ENCODE data around the gene CCSER1. TPM values are rescaled to one million over a fixed set of nuclear protein-coding genes. Genes with fewer than 3 reads are reported as not detected.

The CCSER1 gene
- total and polyA plus RNA-seq, 4 donors: 0.18 to 2.3 (median 1.2) TPM

DNA sequence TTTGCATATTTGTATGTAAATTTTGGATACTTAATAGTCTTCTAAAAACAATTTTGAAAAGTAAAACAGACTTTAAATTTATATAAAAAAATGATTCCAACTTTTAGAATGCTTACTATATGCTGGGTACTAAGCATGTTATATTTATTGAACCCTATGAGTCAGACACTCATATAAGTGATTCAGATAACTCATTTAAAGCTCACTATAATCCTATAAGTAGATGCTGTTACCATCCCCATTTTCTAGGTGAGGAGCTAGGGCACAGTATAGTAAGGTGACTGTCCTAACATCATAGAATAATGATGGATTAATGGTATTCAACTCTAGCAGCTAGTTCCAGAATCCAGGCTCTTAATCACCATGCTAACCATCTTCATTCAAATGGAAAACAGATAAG is 1299.5 kb downstream of the CCSER1 start:
- no peak overlapping the region for H3K4me3 ChIP-seq (ENCODE audit: low read depth in 1 of 3, low read length in 3 of 3)

DNA sequence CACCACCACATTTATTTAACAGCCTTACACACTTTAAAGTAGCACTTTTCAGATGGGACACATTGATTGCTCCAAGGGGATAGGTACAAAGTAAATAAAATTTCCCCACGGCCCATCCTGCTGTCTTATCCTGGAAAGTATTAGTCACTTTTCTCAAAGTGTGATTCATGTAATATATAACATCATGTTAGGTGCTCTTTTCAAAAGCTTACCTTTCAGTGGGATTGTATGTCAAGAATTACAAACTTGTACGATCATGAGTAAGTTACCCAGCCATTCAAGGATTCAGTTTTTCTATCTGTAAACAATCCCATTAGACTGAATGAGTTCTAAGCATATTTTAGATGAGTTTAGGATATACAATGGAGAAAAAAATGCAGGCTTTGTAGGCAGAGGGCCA is 1300.0 kb downstream of the CCSER1 start:
- H3K27ac ChIP-seq (ENCODE audit: low read depth in 1 of 2, low read length in 2 of 2): no peak overlapping the region
- TF ChIP-seq JUND (IDR thresholded peaks at IDR 0.05): no peak
- no peak for TF ChIP-seq TAF1 (conservative IDR thresholded peaks at IDR 0.05)
- TF ChIP-seq, protein P1, sequence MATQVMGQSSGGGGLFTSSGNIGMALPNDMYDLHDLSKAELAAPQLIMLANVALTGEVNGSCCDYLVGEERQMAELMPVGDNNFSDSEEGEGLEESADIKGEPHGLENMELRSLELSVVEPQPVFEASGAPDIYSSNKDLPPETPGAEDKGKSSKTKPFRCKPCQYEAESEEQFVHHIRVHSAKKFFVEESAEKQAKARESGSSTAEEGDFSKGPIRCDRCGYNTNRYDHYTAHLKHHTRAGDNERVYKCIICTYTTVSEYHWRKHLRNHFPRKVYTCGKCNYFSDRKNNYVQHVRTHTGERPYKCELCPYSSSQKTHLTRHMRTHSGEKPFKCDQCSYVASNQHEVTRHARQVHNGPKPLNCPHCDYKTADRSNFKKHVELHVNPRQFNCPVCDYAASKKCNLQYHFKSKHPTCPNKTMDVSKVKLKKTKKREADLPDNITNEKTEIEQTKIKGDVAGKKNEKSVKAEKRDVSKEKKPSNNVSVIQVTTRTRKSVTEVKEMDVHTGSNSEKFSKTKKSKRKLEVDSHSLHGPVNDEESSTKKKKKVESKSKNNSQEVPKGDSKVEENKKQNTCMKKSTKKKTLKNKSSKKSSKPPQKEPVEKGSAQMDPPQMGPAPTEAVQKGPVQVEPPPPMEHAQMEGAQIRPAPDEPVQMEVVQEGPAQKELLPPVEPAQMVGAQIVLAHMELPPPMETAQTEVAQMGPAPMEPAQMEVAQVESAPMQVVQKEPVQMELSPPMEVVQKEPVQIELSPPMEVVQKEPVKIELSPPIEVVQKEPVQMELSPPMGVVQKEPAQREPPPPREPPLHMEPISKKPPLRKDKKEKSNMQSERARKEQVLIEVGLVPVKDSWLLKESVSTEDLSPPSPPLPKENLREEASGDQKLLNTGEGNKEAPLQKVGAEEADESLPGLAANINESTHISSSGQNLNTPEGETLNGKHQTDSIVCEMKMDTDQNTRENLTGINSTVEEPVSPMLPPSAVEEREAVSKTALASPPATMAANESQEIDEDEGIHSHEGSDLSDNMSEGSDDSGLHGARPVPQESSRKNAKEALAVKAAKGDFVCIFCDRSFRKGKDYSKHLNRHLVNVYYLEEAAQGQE (IDR thresholded peaks at IDR 0.05): no peak
- TF ChIP-seq RAD21 (IDR thresholded peaks at IDR 0.05): no peak
- TF ChIP-seq NR2F2 (IDR thresholded peaks at IDR 0.05): no peak
- TF ChIP-seq, protein P2, sequence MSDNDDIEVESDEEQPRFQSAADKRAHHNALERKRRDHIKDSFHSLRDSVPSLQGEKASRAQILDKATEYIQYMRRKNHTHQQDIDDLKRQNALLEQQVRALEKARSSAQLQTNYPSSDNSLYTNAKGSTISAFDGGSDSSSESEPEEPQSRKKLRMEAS (IDR thresholded peaks at IDR 0.05): no peak
- TF ChIP-seq, protein P3, sequence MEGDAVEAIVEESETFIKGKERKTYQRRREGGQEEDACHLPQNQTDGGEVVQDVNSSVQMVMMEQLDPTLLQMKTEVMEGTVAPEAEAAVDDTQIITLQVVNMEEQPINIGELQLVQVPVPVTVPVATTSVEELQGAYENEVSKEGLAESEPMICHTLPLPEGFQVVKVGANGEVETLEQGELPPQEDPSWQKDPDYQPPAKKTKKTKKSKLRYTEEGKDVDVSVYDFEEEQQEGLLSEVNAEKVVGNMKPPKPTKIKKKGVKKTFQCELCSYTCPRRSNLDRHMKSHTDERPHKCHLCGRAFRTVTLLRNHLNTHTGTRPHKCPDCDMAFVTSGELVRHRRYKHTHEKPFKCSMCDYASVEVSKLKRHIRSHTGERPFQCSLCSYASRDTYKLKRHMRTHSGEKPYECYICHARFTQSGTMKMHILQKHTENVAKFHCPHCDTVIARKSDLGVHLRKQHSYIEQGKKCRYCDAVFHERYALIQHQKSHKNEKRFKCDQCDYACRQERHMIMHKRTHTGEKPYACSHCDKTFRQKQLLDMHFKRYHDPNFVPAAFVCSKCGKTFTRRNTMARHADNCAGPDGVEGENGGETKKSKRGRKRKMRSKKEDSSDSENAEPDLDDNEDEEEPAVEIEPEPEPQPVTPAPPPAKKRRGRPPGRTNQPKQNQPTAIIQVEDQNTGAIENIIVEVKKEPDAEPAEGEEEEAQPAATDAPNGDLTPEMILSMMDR (IDR thresholded peaks at IDR 0.05; ENCODE audit: low read depth, low read length, missing input control): no peak

More for the DNA sequence above, 1299.5 kb downstream of the CCSER1 start:
- Histone ChIP-seq H3K4me1 (ENCODE audit: control insufficient read depth in 4 of 4, insufficient read depth in 4 of 4, low read length in 3 of 4) (no peaks in the 10 kb centered on the region), H3K9ac (ENCODE audit: low read depth in 1 of 2, low read length in 2 of 2) (no peak overlapping the region), H3K36me3 (ENCODE audit: control insufficient read depth in 4 of 4, insufficient read depth in 3 of 4, low read depth in 1 of 4, low read length in 3 of 4) (no peaks in the 10 kb centered on the region), H3K9me3 (ENCODE audit: control insufficient read depth in 4 of 4, low read length in 3 of 4) (no peaks in the 10 kb centered on the region), H3K27me3 (ENCODE audit: control insufficient read depth in 4 of 4, insufficient read depth in 4 of 4, low read length in 3 of 4) (no peaks in the 10 kb centered on the region), H3K27ac (ENCODE audit: low read depth in 1 of 2, low read length in 2 of 2) (no peak overlapping the region)
- TF ChIP-seq, protein P4, sequence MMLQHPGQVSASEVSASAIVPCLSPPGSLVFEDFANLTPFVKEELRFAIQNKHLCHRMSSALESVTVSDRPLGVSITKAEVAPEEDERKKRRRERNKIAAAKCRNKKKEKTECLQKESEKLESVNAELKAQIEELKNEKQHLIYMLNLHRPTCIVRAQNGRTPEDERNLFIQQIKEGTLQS (IDR thresholded peaks at IDR 0.05): no peak
- no peak for TF ChIP-seq JUND (IDR thresholded peaks at IDR 0.05)
- no peak for TF ChIP-seq NR2F2 (IDR thresholded peaks at IDR 0.05)
- no peak for TF ChIP-seq FOXA2 (IDR thresholded peaks at IDR 0.05)
- TF ChIP-seq YY1 (IDR thresholded peaks at IDR 0.05): no peak
- no peak for TF ChIP-seq GABPA (IDR thresholded peaks at IDR 0.05 in 1 of 2, conservative IDR thresholded peaks at IDR 0.05 in 1 of 2)
- TF ChIP-seq HNF4A (conservative IDR thresholded peaks at IDR 0.05): no peak
- TF ChIP-seq, protein P3 (IDR thresholded peaks at IDR 0.05; ENCODE audit: low read depth, low read length, missing input control): no peak
- TF ChIP-seq FOXA1 (IDR thresholded peaks at IDR 0.05): no peak
- TF ChIP-seq, protein P2 (IDR thresholded peaks at IDR 0.05): no peak
- no peak for DNase-seq (ENCODE audit: low spot score)

More for the DNA sequence above, 1300.0 kb downstream of the CCSER1 start:
- H3K4me3 ChIP-seq (ENCODE audit: low read depth in 1 of 3, low read length in 3 of 3): no peak overlapping the region
- no peaks in the 10 kb centered on the region for H3K9me3 ChIP-seq (ENCODE audit: control insufficient read depth in 4 of 4, low read length in 3 of 4)
- H3K4me1 ChIP-seq (ENCODE audit: control insufficient read depth in 4 of 4, insufficient read depth in 4 of 4, low read length in 3 of 4): no peaks in the 10 kb centered on the region
- H3K27me3 ChIP-seq (ENCODE audit: control insufficient read depth in 4 of 4, insufficient read depth in 4 of 4, low read length in 3 of 4): no peaks in the 10 kb centered on the region
- DNase-seq (ENCODE audit: low spot score): no peak
- no peaks in the 10 kb centered on the region for H3K36me3 ChIP-seq (ENCODE audit: control insufficient read depth in 4 of 4, insufficient read depth in 3 of 4, low read depth in 1 of 4, low read length in 3 of 4)
- WGBS: 72% methylated on average over 2 of the region's 2 CpGs
- no peak overlapping the region for H3K9ac ChIP-seq (ENCODE audit: low read depth in 1 of 2, low read length in 2 of 2)

Measured in liver (tissue), 9 donors.